ENCODE data around the gene NAA11. TPM values are rescaled to one million over a fixed set of nuclear protein-coding genes. Genes with fewer than 3 reads are reported as not detected.

The NAA11 gene
- total and polyA plus RNA-seq, 3 donors from 2014 or later = 17.2 to 23.0 (median 17.9) TPM

GRCh38 chr4:79348405-79348804 is 22.5 kb upstream of the NAA11 start:
- no peaks in the 10 kb centered on the region for H3K36me3 ChIP-seq (ENCODE audit: low read depth, missing control alignments)
- DNase-seq = no peak
- no peak for TF ChIP-seq CTCF (IDR thresholded peaks at IDR 0.05)
- no peaks in the 10 kb centered on the region for H3K4me1 ChIP-seq
- no peak overlapping the region for H3K27ac ChIP-seq
- intact Hi-C loops (cut with DNase I; ENCODE audit: low total_unique reads) = no loop called here
- H3K27me3 ChIP-seq = no peaks in the 10 kb centered on the region
- no peak overlapping the region for H3K4me3 ChIP-seq
- H3K9me3 ChIP-seq = no peaks in the 10 kb centered on the region
- 88 to 96% methylated on average over 2 of the region's 2 CpGs for WGBS, 2 donors

DNA sequence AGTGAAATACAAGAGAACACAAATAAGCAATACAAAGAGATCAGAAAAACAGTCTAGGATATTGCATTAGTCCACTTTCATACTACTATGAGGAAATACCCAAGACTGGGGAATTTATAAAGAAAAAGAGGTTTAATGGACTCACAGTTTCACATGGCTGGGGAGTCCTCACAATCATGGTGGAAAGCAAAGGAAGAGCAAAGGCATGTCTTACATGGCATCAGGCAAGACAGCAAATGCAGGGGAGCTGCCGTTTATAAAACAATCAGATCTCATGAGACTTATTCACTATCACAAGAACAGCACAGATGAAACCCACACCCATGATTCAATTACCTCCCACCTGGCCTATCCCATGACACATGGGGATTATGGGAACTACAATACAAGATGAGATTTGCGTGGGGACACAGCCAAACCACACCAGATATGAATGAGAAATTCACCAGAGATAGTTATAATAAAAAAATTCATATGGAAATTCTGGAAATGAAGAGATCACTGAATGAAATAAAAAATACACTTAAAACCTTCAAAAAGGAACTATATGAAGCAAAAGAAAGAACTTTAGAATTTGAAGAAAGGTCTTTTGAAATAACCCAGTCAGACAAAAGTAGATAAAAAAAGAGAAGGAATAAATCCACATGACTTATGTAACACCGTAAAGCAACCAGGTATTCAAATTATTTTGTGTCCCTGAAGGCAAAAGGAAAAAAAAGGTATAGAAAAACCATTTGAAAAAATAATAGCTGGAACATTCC is 16.2 kb upstream of the NAA11 start:
- no peaks in the 10 kb centered on the region for H3K36me3 ChIP-seq (ENCODE audit: low read depth, missing control alignments)
- H3K4me3 ChIP-seq = no peak overlapping the region
- WGBS, 2 donors = 79 to 80% methylated on average over 3 of the region's 3 CpGs
- no peaks in the 10 kb centered on the region for H3K27me3 ChIP-seq
- no peak for DNase-seq
- intact Hi-C loops (cut with DNase I; ENCODE audit: low total_unique reads) = no loop called here
- no peak for TF ChIP-seq CTCF (IDR thresholded peaks at IDR 0.05)
- TF ChIP-seq POLR2A (IDR thresholded peaks at IDR 0.05) = no peak
- no peaks in the 10 kb centered on the region for H3K4me1 ChIP-seq
- H3K27ac ChIP-seq = no peak overlapping the region
- H3K9me3 ChIP-seq = no peaks in the 10 kb centered on the region

DNA sequence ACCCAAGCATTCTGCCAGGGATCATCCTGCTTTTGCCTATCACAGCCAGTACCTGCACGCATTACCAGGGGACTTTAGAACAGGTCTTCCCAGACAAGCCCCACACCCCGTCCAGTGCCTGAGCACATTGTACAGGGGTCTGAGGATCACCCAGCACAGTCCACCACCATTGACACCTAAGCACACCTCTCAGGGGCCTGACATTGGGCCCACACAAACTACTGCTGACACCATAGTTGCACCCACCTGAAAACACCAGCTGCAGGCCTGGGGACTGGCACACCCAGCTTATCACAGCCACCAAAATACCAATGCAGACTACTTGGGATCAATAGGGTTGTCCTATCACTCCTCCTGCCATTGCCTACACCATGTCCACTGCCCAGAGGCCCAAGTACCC is 14.7 kb upstream of the NAA11 start:
- intact Hi-C loops (cut with DNase I; ENCODE audit: low total_unique reads) = no loop called here
- Histone ChIP-seq H3K36me3 (ENCODE audit: low read depth, missing control alignments) (no peaks in the 10 kb centered on the region), H3K4me3 (no peak overlapping the region), H3K27ac (no peak overlapping the region), H3K27me3 (no peaks in the 10 kb centered on the region), H3K9me3 (no peaks in the 10 kb centered on the region), H3K4me1 (no peaks in the 10 kb centered on the region)
- WGBS, 2 donors = 78 to 94% methylated on average over 2 of the region's 2 CpGs
- TF ChIP-seq CTCF (IDR thresholded peaks at IDR 0.05) (no peak), POLR2A (IDR thresholded peaks at IDR 0.05) (no peak)
- DNase-seq = no peak

DNA sequence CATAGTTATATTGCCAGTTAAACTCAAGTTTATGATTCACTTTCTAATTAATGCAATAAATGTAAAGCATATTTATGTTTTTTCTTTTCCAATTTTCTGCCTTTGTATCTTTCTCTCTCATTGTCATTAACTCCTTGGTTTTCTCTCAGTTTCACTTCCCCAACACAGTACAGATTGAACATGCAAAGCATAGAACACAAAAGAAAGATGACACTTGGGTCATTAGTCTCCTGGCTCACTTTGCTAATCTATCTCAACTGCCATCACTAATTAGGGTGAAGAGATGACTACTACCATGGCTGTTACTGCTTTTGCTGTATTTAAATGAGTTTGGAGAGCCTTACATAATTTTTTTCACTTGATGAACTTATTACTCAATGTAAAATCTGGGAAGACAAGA is 12.3 kb upstream of the NAA11 start:
- DNase-seq = no peak
- Histone ChIP-seq H3K27ac (no peak overlapping the region), H3K4me3 (no peak overlapping the region), H3K36me3 (ENCODE audit: low read depth, missing control alignments) (no peaks in the 10 kb centered on the region), H3K9me3 (no peaks in the 10 kb centered on the region), H3K4me1 (no peaks in the 10 kb centered on the region), H3K27me3 (no peaks in the 10 kb centered on the region)
- no peak for TF ChIP-seq CTCF (IDR thresholded peaks at IDR 0.05)
- TF ChIP-seq POLR2A (IDR thresholded peaks at IDR 0.05) = no peak
- intact Hi-C loops (cut with DNase I; ENCODE audit: low total_unique reads) = no loop called here

DNA sequence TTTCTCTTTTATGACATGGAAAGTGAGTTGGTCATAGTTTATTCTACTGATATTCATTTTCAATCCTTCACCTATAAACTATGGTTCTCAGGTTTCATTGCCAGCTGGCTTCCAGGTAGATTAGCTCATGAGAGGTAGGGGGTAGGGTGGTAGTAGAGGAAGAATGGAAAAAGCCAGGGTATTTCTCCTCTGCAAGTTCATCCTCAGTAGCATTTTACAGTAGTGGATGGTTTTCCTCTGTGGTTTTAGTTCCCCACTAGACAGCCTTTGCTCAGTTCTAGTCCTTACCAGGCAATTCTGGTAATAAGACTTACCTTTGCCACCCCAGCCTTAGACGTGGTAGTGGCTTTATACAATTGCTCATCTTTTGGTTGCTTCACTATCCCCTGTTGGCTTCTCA is 8.9 kb upstream of the NAA11 start:
- H3K9me3 ChIP-seq = no peaks in the 10 kb centered on the region
- H3K27me3 ChIP-seq = no peaks in the 10 kb centered on the region
- intact Hi-C loops (cut with DNase I; ENCODE audit: low total_unique reads) = no loop called here
- H3K4me3 ChIP-seq = no peak overlapping the region
- no peak for DNase-seq
- WGBS, 2 donors = 67 to 88% methylated on average over 1 of the region's 1 CpG
- no peaks in the 10 kb centered on the region for H3K4me1 ChIP-seq
- no peak for TF ChIP-seq POLR2A (IDR thresholded peaks at IDR 0.05)
- no peak for TF ChIP-seq CTCF (IDR thresholded peaks at IDR 0.05)
- H3K36me3 ChIP-seq (ENCODE audit: low read depth, missing control alignments) = no peaks in the 10 kb centered on the region
- H3K27ac ChIP-seq = no peak overlapping the region
